HG03097 (cell line): ENCODE data around the gene ZC3H7B.
A peak's percentile ranks its signal among the peaks of the same experiment; 100 is the strongest.
"Not testable (repeated sequence)": the region's sequence is repeated elsewhere in the genome, so short reads cannot be mapped to it uniquely, and the experiment has no call there.

ENCODE experiments used
- ATAC-seq: cut with Tn5 transposase; IDR thresholded peaks from one replicate; pipeline ENCODE4 v1.9.1; 2021; ENCODE audit not compliant: unreplicated experiment, low FRiP score

ZC3H7B gene, protein sequence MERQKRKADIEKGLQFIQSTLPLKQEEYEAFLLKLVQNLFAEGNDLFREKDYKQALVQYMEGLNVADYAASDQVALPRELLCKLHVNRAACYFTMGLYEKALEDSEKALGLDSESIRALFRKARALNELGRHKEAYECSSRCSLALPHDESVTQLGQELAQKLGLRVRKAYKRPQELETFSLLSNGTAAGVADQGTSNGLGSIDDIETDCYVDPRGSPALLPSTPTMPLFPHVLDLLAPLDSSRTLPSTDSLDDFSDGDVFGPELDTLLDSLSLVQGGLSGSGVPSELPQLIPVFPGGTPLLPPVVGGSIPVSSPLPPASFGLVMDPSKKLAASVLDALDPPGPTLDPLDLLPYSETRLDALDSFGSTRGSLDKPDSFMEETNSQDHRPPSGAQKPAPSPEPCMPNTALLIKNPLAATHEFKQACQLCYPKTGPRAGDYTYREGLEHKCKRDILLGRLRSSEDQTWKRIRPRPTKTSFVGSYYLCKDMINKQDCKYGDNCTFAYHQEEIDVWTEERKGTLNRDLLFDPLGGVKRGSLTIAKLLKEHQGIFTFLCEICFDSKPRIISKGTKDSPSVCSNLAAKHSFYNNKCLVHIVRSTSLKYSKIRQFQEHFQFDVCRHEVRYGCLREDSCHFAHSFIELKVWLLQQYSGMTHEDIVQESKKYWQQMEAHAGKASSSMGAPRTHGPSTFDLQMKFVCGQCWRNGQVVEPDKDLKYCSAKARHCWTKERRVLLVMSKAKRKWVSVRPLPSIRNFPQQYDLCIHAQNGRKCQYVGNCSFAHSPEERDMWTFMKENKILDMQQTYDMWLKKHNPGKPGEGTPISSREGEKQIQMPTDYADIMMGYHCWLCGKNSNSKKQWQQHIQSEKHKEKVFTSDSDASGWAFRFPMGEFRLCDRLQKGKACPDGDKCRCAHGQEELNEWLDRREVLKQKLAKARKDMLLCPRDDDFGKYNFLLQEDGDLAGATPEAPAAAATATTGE

DNA sequence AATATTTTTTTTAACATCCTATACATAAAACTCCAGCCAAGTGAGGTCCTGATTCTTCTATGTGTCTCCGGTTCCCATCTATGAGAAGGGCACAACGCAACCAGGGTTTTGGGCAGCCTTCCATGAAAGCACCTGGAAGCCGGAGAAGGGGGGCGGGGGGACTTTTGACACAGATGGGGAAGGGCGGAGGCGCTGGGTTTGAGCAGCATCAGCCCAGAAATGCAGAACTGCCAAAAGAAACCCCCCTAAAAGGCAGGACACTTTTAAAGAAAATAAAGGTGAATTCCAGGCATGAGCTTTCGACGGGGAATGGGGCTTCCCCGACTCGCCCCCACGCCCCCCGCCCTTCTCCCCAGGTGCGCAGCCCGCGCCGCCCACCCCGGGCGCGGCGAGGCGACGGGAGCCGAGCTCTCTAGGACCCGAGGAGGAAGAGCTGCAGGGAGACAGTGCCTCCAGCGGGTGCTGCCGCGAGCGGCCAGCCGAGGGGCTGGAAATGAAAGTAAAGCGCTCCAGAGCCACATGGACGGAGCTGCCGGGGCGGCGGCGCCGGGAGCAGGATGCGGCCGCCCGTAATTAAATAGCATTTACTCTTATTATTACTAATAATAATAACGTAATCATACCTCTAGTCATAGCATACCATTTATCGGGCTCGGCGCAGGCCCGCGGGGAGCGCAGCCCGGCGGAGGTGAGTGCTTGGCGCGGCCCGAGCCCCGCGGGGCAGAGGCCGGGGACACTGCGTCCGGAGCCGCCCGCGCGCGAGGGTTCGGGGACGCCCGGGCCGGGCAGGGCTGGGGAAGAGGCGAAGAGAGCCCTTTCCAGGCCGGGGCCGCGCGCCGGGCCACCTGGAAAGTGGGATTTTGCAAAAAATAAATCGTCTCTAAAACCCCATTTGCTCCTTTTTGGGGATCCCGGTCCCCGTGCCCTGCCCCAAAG lies at the start of gene ZC3H7B:
TSS of gene ZC3H7B (plus strand) at position 441 of the 936 bp plus-strand sequence. CDS start 19,136 bp downstream, outside the sequence.
- peak; percentile 71 for ATAC-seq

DNA sequence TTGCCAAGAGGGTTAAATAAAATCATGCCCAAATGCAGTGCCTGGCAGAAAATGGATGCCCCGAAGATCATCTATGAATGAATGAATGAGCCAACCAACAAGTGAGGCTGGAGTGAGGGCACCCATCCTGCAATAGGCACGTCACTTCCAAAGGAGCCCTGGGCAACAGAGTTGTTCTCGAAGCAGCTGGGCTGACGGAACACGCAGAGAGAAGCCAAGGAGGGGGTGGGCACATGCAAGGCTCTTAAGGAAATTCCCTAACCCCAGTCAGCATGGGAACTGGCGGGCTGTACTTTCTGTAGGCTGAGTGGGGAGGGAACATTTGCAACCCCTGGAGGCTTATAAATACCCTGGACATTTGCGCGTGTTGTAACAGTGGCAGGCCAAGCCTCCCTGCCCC lies 49.0 kb upstream of the ZC3H7B start:
- no peak for ATAC-seq

DNA sequence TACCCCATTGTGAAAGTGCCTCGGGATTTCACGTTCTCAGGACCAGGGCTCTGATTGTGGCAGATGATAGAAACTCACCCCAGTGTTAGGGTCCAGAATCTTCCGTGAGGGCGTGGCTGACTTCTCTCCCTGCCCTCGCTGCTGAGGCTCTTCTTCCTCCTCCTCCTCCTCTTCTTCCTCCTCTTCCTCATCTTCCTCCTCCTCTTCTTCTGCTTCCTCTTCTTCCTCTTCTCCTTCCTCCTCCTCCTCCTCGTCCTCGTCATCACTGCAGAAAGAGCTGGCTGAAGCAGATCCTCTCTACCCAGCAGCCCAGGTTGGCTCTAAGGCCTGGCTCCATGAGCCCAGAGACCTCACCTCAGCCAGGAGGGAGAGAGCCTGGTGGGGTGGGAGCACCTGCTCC lies 47.1 kb upstream of the ZC3H7B start:
- ATAC-seq: no peak

DNA sequence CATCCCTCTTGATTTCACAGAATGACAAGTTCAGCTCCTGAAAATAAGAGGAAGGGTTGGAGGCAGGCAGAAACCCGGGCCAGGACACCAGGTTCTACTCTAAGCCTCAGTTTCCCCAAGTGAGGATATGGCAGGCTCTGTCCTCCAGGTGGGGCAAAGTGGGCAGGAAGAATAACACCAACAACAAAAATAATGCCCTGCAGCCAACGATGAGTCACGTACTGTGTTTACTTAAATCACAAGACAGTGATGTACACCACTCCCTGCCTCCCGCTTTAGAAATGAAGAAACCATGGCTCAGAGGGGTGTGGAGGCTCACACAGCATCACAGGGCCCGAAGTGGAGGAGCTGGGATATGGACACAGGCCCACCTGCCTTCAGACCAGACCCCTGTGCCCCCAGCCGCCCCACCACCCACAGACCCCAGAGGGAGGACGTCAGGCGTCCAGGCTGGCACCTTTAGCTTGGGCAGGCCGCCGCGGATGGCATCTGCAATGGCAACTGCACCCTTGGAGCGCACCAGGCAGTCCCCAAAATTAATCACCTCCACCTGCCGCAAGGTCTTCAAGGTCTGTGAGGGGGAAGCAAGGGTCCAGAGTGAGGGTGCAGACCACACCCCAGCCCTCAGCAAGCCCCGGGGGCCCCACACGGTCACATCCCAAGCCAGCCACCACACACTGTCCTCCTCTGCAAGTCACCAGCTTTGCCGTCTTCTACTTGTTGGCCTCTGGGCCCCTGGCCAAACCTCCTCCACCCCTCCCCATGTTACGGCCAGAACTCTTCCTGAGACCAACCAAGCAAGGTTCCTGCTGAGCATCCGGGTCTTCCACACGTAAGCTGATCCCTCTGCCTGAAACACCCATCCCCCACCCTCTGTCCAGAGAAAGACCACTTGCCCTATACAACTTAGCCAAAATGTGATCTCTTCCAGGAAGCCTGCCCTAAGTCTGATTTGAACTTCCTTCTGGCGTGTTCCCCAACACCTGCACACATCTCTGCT lies 44.8 kb upstream of the ZC3H7B start:
- no peak for ATAC-seq

DNA sequence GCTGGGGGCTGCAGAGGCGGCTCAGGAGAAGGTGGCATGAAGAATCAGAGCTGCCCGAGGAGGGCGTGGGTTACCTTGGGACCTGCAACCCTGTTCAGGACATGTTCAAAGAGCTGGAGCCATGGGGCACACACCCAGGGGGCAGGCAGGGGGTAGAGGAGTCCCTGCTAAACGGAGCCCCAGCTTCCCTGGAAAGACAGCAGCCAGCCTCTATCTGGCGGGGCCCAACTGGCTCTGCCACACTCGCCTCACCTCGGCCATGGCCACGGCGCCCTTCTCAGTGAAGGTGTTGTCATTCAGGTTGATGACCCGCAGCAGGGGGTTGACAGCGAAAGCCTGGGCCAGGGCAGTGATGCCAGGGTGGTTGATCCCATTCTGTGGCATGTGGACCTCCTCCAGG lies 43.6 kb upstream of the ZC3H7B start:
- ATAC-seq: no peak

DNA sequence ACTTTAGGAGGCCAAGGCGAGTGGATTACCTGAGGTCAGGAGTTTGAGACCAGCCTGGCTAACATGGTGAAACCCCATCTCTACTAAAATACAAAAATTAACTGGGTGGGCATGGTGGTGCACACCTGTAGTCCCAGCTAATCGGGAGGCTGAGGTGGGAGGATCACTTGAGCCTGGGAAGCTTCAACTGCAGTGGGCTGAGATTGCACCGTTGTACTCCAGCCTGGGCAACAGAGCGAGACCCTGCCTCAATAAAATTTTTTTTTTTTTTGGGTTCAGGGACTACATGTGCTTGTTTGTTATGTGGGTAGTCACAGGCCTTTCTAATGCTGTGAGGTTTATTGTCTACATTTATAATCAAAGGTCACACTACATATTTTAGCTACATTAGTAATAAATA lies 41.6 kb upstream of the ZC3H7B start:
- not testable (repeated sequence) for ATAC-seq

DNA sequence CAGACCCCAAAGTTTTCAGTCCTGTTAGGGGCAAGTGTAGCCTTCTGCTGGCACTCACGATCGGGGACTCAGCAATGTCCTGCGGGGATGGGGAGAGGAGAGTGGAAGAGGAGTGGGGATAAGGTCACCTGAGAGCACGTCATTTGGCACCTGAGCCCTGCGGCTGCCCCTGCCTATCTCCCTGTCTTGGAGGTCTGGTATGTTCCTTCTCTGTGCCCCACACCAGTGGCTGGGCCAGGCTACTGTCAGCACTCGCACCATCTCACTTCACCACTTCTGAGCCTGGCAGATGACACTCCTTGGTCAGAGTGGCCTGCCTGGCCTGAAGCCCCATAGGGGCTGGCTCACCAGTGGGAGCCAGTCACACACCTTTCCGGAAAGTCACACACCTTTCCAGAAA lies 40.5 kb upstream of the ZC3H7B start:
- no peak for ATAC-seq

DNA sequence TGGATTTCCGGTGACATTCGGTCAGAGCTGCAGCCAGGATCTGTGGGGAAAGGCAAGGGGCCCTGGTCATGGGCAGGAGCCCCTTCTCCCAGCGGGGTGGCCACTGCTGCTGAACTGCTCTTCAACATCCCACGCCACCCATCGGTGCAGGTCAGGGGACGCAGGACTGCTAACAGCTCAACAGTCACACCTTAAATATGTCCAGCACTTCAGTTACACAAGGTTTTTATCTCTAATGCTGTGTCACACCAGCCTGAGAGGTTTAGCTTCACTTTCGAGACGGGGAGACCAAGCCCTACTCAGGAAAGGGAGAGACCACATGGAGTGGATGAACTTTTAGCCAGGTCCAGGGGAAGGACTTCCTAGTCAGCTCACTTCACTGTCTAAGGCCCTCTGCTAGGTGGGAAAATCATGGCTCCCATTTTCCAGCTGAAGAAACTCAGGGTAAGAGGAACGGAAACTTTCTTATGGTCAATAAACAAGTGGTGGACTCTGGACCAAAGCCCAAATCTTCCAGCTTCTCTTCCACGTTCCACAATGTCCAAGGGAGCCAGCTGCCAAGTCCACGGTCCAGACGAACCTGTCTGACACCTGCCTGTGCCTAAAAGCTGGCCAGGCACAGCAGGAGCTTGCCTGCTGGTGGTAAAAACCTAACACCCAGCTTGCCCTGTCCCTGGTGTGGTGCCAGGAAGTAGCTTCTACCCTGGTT lies 39.6 kb upstream of the ZC3H7B start:
- ATAC-seq: no peak

DNA sequence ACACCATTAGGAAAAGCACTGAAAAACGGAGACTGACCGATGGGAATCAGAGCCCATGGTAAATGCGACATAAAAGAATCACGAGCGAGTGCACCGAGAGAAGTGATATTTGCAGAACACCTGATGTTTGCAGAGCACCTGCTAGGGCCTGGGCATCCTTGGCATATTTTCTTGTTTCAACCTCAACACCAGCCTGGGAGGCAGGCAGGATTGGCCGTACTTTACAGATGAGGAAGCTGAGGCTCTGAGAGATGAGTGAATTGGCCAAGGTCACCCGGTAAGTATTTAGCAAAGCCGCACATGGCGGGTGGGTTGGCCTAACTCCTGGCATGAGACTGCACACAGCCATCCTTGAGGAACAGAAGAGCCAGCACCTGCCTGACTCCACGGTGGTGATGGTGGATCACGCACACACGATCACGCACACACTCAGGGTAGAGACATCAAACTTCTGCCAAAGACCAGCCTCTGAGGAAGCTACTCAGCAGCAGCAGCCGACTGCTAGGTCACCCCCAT lies 39.0 kb upstream of the ZC3H7B start:
- ATAC-seq: no peak

DNA sequence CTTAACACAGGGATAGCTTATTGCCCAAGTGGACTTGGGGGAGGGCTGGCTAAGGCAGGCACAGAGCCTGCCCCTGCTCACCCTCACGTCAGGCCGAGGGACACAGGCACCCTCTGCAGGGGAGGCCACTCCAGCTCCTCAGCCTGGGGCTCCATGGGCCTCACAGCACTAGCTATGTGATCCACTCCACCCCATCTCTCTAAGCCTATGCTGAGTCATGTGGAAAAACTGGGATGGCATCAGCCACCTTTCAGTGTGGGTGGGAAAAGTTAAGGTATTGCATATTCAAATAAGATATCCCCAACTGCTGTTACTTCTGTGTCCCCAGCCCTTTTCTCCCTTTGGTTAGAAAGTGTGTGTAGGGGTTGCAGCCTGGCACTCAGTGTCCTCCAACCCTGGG lies 37.6 kb upstream of the ZC3H7B start:
- no peak for ATAC-seq

DNA sequence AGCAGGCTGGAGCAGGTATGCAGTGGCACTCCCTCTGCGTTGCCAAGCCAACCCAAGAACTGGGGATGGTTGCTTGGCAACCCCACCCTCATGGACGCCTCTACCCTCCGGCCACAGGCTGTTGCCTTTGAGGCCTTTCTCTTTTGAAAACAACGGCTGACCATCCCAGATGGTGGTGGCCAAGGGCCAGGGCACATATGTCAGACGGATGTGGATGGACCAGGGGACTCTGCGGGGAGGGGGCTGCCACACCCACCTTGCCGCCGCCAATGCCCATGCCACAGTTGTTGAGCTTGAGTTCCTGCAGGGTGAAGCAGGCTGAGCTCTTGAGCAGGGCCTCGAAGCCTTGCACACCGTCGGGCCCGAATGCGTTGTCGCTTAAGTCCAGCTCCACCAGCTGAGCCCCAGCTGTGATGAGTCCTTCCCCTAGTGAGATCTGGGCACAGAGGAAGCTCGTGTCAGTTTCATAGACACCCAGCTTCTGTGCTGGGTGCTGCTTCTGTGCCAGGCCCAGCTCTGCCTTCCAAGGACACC lies 36.9 kb upstream of the ZC3H7B start:
- no peak for ATAC-seq

DNA sequence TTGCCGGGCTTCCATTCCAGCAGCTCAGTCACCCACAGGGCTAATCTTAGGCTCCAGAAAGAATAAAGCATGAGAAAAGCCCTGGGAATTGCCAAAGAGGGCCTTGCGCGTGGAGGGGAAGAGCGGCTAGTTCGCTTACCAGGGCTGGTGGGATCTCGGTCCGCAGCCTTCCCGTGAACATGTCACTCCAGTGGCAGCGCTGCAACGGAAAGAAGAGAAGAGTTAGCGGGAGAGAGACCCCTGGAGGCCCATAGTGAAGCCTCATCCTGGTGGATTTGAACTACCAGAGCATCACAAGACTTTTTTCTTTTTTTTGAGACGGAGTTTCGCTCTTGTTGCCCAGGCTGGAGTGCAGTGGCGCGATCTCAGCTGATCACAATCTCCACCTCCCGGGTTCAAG lies 33.4 kb upstream of the ZC3H7B start:
- no peak for ATAC-seq

DNA sequence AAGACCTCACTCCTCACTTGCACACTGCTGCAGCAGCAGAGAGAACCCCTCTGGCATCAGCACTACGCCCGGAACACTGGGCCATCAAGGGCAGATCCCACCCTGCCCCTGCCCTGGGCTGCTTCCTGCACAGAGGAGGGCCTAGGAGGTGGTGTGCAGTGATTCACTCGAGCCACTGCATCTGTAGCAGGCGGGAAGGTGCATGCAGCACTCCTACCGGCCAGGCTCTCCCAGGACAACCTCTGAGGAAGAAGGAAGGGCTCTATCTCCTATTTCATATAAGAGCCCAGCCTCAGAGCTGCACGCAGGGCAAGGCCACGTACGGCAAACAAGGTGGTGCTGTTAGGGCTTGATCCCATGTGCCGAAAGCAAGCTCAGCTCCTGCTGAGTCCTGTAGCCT lies 29.5 kb upstream of the ZC3H7B start:
- ATAC-seq: no peak

DNA sequence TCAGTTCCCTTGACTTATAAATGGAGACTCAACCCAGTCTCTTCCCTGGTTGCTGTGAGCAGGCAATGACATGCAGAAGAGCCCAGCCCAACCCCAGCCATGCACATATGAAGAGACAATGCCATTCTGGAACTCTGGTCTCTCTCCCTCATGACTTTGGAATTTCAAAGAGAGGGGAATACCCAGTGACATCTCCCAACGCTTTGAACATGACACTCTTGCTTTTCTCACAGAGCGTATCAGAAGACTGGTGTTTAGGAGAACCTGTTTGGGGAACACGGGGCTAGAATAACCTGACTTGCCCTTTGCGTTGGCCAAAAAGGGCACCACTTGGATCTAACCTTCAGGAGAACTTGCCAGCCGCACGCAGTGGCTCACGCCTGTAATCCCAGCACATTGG lies 28.2 kb upstream of the ZC3H7B start:
- no peak for ATAC-seq

DNA sequence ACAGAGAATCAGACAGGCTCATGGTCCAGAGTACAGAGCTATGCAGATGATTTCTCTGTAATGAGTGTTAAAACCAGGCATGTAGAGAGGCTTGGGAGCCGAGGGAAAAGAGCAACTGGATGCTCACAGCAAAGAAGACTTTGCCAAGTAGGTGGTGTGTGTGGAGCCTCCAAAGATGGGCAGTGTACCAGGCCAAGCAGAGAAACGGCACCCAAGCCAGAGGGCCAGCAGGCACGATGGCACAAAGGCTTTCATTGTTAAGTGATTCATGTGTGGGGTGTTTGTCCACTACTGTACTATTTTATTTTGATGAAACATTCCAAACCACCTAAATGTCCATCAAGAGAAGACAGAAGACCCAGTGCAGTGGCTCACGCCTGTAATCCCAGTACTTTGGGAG lies 26.5 kb upstream of the ZC3H7B start:
- no peak for ATAC-seq

DNA sequence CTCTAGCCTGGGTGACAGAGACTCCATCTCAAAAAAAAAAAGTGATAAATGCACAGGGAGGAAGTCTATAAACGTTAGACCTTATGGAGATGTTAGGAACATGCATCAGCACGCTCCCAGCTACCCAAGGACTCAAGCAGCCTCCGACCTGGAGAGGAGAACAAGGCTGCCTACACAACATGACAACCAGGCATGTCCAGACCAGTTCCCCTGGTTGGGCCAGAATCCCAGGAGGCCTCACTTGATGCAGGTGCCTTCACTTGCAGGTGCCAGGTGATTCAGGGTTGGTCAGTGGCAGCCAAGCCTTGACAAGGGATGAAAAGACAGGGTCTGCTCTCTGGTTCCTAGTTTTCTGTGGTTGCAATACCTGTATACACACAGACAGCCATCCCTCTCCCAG lies 21.3 kb upstream of the ZC3H7B start:
- no peak for ATAC-seq

DNA sequence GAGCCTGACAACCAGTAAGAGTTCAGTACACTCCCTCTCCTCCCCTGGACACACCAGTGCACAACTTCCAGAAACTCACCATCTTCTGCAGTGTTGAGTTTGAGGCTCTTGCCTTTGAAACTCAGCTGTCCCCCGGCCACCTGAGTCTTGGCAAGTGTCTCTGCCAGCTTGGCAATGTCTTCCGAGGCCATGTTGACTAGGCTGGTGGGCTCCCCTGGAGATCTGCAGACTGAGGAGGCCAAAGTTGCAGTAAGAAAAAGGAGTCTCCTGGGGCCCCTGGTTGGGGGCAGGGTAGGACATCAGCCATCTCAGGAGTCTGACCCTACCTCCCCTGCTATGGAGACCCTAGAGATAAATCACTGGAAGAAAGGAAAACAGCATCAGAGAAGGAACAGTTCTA lies 20.5 kb upstream of the ZC3H7B start:
- ATAC-seq: no peak

DNA sequence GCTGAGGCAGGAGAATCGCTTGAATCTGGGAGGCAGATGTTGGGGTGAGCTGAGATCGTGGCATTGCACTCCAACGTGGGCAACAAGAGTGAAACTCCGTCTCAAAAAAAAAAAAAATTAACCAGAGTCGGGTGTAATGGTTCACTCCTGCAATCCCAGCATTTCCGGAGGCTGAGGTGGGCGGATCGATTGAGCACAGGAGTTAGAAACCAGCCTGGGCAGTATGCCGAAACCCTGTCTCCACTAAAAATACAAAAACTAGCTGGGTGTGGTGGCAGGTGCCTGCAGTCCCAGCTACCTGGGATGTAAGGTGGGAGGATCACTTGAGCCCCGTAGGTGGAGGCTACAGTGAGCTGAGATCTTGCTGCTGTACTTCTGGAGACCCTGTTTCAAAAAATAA lies 16.9 kb upstream of the ZC3H7B start:
- ATAC-seq: no peak
